HG02571 (cell line): ENCODE measurements around the gene MT1G.
"Not testable (repeated sequence)": the region's sequence is repeated elsewhere in the genome, so short reads cannot be mapped to it uniquely, and the experiment has no call there.

Experiments
- ATAC-seq: cut with Tn5 transposase; IDR thresholded peaks from one replicate; pipeline ENCODE4 v1.9.1; 2021; ENCODE audit warnings: mild to moderate bottlenecking, moderate library complexity; ENCODE audit not compliant: unreplicated experiment

MT1G gene

DNA sequence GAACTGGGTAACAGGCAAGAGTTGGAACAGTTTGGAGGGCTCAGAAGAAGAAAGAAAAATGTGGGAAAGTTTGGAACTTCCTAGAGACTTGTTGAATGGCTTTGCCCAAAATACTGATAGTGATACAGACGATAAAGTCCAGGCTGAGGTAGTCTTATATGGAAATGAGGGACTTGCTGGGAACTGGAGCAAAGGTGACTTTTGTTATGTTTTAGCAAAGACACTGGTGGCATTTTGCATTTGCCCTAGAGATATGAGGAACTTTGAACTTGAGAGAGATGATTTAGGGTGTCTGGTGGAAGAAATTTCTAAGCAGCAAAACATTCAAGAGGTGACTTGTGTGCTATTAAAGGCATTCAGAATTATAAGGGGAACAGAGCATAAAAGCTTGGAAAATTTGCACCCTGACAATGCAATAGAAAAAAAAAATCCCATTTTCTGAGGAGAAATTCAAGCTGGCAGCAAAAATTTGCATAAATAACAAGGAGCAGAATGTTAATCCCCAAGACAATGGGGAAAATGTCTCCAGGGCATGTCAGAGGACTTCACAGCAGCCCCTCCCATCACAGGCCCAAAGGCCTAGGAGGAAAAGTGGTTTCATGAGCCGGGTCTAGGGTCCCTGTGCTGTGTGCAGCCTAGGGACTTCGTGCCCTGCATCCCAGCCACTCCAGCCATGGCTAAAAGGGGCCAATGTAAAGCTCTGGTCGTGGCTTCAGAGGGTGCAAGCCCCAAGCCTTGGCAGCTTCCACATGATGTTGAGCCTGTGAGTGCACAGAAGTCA is 46.0 kb downstream of the MT1G start:
- ATAC-seq = not testable (repeated sequence)

DNA sequence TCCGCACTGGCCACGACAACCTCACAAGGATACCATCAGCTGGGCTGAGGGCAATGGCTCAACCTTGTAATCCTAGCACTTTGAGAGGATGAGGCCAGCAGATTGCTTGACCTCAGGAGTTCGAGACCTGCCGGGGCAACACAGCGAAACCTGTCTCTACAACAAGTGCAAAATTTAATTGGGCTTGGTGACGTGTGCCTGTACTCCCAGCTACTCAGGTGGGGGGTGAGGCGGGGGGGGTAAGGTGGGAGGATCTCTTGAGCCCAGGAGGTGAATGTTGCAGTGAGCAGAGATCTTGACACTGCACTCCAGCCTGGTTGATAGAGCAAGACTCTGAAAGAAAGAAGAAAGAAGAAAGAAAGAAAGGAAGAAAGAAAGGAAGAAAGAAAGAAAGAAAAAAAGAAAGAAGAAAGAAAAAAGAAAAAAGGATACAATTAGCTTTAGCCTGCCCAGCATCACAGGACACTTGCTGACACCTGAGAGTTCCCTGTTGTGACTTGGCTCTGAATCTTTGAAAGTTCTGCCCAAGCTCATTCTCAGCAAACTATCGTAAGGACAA is 47.4 kb downstream of the MT1G start:
- no peak for ATAC-seq

DNA sequence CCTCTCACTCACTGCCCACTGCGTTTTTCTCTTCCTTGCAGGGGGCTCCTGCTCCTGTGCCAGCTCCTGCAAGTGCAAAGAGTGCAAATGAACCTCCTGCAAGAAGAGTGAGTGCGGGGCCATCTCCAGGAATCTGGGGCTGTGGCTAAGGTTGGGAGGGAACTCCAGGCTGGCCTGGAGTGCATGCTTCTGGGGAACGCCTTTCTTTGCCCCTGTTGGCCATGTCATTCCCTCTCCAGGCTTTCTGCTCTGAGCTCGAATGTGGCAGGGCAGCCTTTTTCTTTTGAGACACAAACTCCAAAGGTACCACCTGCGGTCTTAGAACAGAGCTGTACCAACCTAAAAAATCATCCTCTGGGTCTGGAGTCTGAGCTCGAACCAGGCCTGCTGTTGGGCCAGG is 49.7 kb downstream of the MT1G start:
- ATAC-seq = no peak

- no peak for ATAC-seq
These were observed 50.4 kb downstream of the MT1G start for GRCh38 chr16:56617212-56618085.
